Measurements from ENCODE around the gene CDC42. TPM values are rescaled to one million over a fixed set of nuclear protein-coding genes. Genes with fewer than 3 reads are reported as not detected.

Gene CDC42
- total RNA-seq, 1 experiment from 2014 or later = 323 TPM

DNA sequence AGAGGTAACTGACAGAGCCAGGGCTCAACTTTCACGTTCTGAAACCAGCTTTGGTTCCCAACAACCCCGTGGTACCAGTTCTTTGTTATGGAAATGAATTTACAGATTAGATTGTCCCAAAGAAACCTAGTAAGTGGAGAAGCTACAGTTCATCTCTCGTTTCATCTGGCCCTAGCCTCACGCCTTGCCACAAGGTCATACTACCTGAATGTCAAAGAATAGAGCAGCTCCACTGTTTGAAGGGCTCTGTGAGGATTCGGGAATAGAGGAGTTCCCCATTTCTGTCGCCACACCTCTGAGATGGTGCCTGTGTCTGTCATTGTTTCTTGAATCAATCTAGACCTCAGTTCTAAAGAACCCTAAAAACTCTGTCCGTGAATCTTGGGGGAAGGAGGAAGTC is 15.0 kb upstream of the CDC42 start:
- no peak for DNase-seq (ENCODE audit: low read depth)

DNA sequence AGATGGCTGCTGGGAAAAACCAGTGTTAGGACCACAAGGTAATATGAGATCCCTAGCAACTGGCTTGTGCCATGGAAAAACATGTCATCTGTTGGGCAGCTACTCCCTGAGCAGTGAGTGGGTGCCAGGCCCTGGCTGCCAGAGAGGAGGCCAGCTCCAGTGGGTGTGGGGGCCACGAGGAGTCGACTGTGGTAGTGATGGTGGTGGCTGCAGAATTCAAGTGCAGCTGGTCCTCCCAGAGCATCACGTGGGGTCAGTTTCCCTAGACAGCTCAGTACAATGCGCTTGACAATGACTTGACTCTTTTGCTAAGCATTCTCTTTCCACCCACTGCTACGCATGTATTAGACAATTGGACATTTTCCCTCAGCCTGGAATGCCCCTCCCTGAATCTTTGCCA is 14.5 kb upstream of the CDC42 start:
- peak; percentile 44 for DNase-seq (ENCODE audit: low read depth)

DNA sequence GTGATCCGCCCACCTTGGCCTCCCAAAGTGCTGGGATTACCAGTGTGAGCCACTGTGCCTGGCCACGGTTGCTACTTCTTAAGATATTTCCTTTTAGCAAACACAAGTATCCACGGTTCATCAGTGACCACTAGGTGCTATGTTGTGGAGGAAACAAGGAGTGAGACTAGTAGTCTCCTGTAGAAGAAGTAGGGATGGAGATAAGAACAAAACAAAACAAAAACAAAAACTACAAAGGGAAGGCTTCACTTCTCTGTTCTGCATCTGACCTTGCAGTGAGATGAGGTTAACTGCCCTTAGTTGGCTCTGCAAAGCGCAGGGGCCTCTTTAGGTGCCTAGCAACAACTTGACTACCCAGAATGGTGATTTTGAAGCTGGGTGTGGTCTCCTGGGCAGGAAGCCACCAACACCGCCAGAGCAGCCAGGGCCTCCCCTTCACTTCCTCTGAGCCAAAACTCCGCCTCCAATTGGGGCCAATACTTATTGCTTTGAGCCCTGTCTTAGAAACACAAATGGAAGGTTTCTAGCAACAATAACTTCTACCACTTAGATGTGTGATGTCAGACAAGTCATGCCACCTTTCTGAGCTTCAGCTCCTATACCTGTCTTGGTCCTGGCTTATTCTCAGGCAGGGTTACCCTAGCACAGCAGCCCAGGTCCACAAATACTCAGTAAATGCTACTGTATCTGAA is 12.8 kb upstream of the CDC42 start:
- no peak for DNase-seq (ENCODE audit: low read depth)

DNA sequence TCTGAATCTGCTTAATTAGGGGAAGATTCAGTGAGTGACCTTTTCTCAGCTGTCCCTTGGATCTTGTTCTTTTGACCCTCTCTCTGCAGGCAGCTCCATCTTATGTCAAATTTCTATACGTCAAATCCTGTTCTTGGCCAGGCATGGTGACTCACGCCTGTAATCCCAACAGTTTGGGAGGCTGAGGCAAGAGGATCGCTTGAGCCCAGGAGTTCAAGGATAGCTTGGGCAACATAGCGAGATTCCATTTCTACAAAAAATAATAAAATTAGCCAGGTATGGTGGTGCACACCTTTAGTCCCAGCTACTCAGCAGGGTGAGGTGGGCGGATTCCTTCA is 12.3 kb upstream of the CDC42 start:
- DNase-seq (ENCODE audit: low read depth) = no peak

DNA sequence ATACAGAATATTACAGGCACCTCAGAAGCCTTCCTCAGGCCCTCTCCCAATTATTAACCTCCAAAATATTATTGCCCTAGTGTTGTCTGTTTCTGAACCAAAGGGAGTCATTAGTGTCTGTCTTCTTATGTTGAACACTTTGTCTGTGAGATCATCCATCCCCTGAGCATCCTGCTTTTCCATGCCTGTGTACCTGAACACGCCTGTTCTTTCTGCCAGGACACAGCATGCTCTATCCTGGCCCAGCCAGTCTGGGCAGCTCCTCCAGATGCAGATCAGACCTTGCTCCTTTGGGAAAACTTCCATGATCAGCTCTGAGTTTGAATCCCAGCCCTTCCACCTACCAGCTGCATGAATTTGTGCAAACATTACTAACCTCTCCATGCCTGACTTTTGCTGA is 11.0 kb upstream of the CDC42 start:
- DNase-seq (ENCODE audit: low read depth) = no peak

DNA sequence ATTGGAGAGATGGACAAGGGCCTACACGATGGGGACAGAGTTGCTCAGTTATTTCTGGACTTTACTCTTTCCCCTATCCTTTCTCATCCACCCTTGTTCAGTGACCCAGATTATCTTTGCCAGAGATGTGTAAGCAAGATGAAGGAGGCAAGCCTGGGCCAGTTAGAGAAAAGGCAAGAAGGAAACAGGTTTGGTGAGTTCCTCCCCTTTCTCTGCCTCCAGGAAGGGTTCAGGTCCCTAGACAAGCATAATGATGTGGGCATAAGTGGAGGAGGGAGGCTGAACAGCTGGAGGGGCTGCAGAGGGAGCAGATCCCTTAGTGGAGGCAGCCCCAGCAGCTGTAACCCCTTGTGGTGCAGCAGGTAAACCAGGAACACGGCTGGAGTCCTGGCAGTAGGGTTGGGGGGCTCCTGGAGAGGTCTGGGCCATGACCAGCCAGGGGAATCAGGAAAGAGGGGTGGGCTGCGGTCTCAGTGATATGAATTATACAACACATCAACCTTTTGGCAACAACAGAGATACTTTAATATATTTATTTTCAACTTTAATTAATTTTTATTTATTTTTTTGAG is 9.2 kb upstream of the CDC42 start:
- DNase-seq (ENCODE audit: low read depth) = no peak

DNA sequence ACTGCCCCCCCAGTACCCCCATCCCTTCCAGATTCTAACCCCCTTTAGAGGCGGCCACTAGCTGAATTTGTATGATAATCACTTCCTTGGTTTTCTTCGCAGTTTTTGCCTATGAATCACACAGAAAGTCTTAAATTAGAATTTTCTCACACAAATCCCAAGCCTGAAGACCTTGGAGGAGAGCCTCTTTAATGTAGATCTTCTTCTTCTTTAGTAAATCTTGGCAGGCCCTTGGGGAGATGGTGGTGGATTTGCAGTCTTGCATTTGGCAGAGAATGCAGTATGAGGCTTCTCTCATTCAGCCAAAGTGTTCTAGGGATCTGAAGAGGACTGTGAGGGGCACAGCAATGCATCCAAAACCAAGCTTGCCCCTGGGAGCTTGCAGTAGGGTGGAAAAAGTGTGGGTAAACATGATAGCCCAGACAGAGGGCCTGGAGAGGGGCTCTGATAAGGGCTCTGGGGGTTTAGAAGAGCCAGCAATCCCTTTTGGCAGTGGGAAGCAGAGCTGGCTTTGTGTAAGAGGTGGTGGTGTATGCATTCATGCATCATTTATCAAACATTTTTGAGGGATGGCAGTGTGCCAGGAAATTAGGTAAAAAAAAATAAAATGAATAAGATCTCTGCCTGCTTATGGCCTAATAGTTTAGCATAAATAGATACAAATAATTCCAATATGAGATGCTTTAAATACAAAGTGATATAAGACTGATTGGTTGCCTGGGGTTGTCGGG is 7.7 kb upstream of the CDC42 start:
- DNase-seq (ENCODE audit: low read depth) = peak; percentile 77

DNA sequence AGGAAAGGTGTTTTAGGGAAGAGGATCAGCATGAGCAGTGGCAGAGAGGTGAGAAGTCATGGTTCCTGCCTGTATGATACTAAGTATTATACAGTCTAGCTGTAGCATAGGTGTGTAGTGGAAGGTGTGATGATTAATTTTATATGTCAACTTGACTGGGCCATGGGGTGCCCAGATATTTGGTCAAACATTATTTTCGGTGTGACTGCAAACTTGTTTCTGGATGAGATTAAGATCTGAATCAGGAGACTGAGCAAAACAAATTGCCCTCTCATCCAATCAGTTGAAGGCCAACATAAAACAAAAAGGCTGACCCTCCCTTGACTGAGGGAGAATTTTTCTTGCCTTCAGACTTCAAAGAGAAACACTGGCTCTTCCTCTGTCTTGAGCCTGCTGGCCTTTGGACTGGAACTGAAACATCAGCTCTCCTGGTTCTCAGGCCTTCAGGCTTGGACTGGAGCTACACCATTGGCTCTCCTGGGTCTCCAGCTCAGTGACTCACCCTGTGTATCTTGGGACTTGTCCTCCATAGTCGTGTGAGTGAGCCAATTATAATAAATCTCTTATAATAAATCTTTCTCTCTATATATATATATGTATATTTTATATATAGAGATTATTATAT is 6.8 kb upstream of the CDC42 start:
- DNase-seq (ENCODE audit: low read depth) = peak; percentile 50

DNA sequence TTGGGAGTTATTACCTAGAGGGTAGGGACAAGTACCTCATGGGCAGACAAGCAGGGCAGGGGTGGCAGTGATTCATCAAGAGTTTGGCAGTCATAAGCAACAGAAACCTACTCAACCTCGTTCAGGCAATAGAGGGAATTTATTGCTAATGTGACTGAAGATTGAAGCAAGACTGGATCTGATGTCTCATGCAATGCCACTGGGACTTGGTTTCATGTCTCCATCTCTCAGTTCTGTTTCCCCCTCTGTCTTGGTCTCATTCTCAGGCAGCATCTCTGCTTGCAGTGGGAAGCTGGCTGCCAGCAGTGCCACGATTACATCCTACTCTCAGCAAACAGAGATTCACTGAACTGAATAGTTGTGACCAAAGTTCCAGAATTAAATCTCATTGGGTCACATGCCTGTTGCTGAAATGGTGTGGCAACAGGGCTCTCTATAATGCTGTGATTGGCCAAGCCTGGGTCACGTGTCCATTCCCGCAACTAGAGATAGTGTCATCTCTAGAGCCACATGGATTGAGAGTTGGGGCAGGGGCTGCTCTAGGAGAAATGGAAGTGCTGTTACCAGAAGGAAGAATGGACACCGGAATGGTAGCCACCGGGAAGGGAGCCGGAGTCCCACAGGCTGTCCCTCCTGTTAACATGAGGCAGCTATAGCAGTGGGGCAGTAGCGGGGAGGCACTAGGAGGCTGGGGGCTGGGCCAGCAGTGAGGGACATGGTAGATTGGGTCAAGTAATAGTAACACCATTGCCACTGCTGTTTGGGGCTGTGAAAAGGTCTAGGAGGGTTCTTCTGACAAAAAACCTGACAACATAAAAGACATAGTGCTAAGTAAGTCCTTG is 3.9 kb upstream of the CDC42 start:
- DNase-seq (ENCODE audit: low read depth) = peak; percentile 29

DNA sequence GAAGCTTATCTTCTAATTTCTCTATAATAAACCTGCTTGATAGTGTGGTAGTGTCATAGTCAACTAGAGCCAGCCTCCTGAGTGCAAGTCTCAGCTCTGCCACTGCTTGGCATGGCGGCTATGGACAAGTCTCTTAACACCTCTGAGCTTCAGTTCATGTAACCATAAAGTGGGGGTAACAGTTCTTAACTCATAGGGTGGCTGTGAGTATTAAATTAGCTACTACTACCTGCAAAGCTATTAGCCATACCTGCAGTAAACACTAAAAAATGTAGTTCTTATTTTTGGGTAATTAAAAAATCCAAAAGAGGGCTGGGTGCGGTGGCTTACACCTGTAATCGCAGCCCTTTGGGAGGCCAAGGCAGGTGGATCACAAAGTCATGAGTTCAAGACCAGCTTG is 2.2 kb upstream of the CDC42 start:
- no peak for DNase-seq (ENCODE audit: low read depth)

DNA sequence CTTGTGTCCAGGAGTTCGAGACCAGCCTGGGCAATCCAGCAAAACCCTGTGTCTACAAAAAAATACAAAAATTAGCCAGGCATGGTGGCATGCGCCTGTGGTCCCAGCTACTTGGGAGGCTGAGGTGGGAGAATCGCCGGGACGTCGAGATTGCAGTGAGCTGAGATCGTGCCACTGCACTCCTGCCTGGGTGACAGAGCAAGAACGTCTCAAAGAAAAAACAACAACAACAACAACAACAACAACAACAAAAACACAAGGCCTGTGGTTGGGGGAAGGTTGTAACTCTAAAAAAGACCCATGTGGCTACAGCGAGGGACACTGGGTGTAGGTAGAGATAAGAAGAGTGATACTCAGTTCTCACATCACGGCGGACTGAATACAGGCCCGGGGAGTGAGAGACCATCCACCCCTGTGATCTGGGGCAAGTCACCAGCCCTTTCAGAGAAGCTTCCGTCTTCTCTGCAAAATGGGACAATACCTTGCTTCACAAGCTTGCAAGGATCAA is 848 bp upstream of the CDC42 start:
- no peak for DNase-seq (ENCODE audit: low read depth)

DNA sequence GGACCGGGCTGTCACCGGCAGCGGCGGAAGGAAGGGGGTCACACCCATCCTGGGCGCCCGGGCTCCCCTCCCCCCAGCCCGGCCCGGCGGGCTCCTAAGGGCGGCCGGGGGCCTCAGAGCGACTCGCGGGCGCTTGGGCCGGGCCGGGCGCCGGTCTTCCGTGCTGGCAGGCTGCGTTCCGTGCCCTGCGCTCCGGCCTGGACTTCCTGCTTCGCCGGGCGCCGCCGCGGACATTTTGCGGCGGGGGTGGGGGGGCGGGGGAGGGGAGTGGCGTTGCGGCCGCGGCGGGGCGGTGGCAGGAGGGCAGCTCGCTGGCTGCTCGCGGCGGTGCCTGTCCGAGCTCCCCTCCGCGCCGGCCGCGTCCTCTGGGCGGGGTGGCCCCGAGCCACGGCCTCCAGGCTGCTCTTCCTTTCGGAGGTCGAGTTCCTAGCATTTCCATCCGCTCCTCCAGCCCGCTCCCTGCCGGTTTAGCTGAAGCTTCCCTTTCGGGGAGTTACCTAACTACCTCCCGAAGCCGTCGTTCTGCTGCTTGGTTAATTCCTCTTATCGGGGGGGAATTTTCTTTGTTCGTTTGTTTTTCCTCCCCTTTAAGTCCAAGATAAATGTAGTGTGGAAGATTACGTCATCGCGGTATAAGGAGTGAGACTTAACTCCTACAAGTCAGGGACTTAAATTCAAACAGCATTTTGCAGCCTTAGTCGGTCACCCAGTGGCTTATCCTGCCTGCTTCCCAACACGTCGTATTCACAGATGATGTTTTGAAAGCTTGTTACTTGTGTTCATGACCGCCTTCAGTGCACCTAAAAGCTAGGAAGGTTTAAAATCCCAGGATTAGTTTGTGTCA is 730 bp downstream of the CDC42 start:
- peak; percentile 64 for DNase-seq (ENCODE audit: low read depth)

DNA sequence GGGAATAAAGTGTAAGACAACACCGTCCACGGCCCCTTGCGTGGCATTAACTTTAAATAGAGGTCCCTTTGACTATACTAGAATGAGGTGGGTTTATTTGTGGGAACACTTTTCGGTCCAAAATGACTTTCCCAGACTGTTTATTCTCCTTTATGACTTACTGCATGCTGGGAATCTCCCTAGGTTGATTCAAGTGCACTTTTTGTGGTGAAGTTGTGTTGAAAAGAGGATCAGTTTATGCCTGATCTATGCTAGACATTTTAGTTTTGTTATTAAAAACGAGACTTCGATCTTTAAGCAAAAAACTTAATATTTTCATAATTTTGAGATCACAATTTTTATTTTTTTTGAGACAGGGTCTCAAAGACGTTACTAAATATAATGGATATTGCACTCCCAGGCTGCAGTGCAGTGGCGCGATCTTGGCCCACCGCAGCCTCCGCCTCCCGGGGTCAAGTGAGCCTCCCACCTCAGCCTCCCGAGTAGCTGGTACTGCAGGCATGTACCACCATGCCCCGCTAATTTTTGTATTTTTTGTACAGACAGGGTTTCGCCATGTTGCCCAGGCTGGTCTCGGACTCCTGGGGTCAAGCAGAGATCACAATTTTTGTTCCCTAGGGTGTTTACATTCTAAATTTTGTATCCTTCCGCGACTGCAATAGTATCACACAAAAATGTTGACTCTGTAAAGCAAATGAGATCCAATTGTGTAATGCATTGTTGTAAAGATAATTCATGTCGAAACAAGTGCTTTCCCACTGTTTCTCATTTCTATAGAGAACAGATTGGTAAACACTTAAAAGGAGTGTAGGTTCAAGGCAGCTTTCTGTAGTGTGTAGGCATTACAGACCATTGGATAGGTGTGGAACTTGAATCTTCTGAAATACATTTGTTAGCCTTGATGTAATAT is 1.6 kb downstream of the CDC42 start:
- DNase-seq (ENCODE audit: low read depth) = no peak

DNA sequence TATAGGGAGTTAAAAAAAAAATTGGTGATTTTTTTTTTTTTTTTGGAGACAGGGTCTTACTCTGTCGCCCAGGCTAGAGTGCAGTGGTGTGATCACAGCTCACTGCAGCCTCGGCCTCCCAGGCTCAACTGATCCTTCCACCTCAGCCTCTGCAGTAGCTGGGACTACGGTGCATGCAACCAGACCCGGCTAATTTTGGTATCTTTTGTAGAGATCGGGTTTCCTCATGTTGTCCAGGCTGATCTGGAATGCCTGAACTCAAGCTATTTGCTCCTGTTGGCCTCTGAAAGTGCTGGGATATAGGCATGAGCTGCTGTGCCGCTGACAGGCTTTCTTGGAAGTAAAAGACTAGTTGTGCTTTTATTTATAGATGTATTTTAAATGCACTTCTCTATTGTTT is 3.0 kb downstream of the CDC42 start:
- no peak for DNase-seq (ENCODE audit: low read depth)

DNA sequence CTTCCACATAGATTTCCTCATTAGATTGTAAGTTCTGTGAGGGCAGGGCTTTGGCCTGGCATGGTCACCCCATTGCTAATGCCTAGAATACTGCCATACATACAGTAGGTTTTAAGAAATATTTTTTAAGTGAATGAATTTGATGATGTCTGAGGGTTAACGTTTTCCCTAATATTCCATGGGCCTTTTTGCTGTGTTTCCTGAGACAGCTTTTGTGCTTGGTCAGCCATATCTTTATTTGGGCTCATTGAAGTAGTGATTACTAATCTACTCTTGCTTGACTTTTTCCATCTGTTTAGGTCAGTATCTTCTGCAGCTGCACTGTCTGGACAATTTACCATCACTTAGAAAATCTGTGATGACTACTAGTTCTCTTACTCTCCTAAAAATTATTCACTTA is 3.5 kb downstream of the CDC42 start:
- no peak for DNase-seq (ENCODE audit: low read depth)

DNA sequence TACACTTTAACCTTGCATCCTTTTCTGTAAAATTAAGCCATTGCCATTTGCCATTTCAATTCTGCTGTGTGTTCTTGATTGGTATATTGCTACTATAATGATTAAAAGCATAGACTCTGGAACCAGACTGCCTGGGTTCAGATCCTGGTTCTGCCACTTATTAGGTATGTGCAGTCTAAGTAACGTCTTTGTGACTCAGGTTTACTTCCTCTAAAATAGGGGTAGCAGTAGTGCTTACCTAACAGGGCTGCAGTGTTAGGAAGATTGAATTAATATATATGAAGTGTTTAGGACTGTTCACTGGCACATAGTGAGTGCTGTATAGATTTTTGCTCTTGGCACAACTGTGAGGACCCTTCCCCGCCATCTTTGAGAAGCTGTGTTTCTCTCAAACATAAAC is 4.4 kb downstream of the CDC42 start:
- DNase-seq (ENCODE audit: low read depth) = no peak

DNA sequence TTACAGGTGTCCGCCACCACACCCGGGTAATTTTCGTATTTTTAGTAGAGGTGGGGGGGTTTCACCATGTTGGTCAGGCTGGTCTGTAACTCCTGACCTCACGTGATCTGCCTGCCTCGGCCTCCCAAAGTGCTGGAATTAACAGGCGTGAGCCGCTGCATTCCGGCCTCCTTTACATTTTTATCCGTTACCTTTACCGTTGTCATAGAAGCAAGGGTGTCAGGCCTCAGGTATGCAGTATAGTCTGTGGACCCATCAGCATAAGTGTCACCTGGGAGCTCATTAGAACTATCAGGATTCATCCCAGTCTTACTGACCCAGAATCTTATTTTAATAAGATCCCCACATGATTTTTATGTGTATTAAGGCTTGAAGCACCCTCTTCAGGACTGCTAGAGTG is 5.4 kb downstream of the CDC42 start:
- no peak for DNase-seq (ENCODE audit: low read depth)

DNA sequence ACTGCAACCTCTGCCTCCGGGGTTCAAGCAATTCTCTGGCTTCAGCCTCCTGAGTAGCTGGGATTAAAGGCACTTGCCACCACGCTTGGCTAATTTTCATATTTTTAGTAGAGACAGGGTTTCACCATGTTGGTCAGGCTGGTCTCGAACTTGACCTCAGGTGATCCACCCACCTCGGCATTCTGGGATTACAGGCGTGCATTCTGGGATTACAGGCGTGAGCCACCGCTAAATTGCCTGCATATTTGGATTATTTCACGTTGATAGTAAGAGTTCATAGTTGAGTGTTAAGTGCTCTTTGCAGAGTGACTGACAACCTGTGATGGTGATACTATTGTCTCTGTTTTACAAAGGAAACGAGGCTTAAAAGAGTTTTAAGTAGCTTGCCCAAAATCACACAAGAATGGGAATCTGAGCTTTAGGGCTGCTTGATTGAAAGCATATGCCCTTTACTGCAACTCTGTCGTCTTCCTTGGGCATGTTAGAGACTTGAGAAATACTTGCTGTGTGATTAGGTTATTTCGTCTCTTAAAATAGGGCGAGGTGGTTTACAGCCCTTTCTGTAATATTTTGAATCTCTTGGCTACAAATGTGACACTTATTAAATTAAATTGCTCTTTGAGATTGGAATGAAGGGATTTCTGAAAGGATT is 12.4 kb downstream of the CDC42 start:
- no peak for DNase-seq (ENCODE audit: low read depth)

DNA sequence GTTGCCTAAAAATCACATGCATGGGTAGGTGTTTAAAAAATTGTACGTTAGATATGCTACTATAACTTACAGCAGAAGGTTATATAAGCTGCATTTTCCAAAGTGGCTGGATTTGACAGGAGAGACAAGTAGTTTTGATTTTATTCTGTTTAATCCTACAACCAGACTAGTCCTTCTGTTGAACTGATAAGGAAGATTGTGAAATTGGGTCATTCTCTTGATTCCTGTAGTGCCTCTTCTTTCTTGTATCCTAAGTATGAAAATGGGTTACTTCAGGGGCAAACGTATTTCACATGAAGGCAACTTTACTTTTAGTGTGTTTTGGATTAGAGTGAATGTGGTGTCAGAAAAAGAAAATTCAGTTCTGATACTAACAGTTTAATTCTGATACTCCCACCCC is 19.0 kb downstream of the CDC42 start:
- DNase-seq (ENCODE audit: low read depth) = no peak
